GM18873 (cell line): ENCODE measurements around the gene CCR6.

ENCODE experiments used
- ATAC-seq: cut with Tn5 transposase; IDR thresholded peaks from one replicate; pipeline ENCODE4 v1.9.1; 2021; ENCODE audit warnings: mild to moderate bottlenecking, moderate library complexity, moderate number of reproducible peaks; ENCODE audit not compliant: unreplicated experiment, low FRiP score

Gene CCR6

DNA sequence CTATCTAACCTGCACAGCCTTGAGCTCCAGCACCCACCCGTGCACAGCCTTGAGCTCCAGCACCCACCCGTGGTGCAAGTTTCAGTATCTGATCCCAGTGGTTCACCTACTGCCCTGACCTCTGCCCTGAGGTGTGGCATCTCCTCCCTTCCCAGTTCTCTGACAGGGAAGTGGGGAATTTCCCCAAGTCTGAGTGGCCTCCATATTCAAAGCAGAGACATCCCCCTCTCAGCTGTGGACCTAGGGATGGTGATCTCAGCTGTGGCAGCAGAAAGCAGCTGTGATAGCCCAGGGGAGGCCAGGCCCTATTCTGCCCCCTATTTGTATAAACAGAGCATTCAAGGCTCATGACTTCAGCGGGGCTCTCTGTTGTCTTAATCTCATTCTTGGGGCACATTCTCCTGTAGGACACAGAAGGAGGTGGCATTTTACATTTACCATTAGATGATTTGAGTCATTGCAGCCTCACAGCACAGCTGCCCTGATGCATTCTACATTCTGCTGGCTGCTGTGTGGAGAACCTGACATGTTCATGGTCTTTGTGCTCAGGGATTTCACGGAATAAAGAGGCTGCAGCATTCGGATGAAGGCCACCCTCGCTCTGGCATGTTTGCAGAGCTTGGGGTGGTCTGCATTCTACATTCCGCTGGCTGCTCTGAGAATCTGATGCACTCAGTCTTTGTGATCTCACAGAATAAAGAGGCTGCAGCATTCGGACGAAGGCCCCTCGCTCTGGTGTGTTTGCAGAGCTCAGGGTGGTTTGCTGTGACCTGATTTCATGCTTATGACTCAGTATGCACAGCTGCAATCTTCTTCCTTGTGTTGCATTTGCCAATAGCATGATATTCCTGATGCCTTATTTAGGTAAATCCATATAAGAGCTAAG is 17.9 kb downstream of the CCR6 start:
- no peak for ATAC-seq

DNA sequence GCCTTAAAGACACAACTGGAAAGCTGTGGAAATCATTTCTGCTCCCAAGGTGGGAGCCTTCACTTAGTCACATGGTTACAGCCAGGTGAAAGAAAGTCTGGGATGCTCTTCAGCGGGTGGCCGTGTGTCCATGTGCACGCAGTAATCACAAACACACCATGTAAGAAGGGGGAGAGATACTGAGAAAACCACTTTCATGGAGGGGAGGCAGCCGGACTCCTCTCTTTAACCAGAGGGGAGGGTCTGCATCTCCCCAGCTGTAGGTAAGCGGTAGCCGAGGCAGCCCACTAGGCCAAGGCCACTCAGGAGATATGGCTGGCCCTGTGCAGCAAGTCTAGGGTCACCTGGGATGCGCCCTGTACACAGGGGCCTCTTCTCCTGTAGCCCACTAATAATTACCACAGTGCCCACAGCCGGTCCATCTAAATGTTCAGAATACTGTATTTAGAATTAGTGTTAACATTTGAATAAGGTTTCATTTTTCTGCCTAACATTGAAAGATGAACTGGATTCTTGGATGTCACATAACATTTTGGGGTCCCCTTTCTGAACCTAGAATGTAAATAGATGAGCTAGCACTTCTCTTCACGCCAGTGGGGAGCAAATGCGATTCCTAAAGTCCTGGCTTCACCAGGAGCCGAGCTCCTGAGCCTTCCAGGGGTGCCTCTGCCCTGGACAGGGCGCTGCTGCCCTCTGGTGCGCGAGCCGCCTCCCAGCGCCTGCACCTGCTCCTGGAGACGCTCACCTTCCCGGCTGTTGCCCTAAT is 19.0 kb downstream of the CCR6 start:
- ATAC-seq = peak; percentile 62

DNA sequence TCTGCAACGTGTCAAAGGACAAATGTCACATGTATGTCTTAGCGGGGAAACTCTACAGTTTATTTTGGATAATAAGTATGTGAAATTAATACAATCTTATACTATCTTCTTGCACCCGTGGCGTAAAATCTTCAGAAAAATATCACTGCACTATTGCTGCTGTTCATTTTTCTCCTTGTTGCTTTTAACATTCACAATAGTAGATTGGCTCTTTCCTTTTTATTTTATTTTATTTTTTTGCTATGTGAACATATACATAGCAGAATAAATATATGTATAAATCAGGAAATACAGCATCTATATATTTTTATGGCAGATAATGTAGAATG is 19.5 kb downstream of the CCR6 start:
- ATAC-seq = no peak

DNA sequence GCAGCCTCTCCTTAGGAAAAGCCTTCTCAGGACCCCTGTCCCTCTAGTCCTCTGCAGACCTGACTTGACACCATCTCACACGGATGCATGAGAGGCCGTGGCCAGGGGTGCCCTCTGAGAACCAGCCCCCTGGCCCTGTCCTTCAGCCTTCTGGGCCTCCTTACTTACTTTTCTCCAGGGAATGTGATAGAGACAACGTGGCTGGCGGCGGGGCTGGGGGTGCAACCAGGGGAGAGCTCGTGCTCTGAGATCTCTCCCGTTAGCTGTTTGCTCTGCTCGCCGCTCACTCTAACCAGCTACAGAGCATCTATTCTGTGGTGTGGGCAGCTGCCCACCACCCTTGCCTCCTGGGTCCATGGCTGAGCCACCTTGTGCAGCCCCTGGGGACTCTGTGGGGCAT is 20.1 kb downstream of the CCR6 start:
- ATAC-seq = no peak

DNA sequence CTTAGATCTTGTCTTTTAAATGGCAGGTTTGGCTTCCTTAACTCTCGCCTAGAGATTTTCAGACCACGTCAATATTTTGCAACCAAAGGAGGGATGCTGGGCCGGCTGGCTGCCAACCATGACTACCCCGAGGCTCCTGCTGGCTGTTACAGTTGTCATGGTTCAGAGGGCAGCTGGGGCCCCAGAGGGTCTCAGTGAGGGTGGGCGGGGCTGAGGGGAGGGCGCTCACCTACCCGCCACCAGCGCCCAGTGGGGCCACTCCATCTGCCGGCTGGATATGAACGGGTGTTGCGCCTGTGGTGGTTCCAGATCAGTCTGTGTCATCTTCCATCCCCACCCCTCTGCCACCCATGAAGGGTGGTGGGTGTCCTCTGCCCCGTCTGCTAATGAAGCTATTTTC is 22.6 kb downstream of the CCR6 start:
- ATAC-seq = no peak

DNA sequence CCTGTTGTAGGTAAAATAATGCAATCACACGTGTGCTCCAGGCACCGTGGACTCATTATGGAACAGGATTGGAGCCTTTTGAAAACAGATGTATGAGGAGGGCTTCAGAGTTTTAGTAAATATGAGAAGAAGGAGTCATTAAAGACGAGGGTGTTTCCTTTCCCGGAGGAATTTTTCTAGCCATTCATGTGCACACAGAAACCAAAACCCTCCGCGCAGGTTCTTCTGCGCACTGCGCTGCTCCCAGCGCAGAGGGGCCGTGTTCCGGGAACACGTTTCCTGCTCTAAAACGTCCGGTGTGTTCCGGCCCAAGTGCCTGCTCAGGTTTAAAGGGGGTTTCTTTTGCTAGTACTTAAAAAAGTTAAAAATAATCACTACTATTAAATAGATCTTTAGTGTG is 23.2 kb downstream of the CCR6 start:
- ATAC-seq = no peak

DNA sequence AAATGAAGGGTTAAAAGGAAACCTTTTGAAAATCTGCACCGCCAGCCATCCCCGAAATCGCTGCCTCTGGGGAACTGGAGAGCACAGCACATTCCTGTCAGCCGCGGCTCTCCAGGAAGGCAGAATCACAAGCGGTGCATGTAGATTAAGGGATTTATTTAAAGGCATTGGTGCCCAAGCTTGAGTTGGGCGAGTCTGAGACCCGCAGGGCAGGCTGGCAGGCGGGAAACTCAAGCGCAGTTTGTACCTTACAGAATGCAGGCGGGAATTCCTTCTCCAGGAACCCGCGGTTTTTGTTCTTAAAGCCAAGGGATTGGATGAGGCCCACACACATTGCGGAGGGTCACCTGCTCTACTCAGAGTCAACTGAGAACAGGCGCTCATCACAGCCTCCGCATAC is 24.1 kb downstream of the CCR6 start:
- no peak for ATAC-seq

DNA sequence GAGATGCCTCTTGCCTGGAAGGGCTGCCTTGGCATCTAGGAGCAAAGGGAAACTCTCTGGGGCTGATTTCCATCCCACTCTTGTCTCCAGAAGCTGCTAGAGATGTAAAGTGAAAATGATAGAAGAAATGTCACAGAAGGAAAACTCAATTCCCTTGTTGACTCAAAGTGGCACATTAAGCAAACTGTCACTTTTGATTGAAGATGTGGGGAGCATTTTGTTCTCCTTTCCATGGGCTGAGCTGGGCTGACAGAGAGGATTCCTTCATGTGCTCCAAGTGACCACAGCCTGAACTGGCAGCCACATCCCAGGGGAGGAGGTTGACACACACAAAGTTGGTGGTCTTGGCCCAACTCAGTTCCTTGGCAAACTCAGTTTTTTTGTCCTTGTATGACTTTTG is 25.1 kb downstream of the CCR6 start:
- no peak for ATAC-seq

DNA sequence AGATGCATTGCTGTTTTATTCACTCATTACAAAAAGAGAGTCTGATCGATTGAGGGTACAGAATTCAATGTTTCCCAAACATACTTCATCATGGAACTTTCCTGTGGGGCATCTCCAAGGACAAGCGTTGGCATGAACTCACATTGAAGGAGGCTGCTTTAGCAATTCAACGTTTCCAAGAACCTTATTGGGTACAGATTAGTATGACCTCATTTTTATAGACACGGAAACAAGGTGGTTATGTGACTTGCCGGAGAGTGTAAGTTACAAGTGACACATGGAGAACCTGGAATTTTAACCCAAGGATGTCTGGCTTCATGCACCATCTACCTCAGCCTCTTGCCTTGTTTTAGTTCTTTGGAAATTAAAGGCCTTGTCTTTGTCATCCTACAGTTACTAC is 26.1 kb downstream of the CCR6 start:
- ATAC-seq = no peak

DNA sequence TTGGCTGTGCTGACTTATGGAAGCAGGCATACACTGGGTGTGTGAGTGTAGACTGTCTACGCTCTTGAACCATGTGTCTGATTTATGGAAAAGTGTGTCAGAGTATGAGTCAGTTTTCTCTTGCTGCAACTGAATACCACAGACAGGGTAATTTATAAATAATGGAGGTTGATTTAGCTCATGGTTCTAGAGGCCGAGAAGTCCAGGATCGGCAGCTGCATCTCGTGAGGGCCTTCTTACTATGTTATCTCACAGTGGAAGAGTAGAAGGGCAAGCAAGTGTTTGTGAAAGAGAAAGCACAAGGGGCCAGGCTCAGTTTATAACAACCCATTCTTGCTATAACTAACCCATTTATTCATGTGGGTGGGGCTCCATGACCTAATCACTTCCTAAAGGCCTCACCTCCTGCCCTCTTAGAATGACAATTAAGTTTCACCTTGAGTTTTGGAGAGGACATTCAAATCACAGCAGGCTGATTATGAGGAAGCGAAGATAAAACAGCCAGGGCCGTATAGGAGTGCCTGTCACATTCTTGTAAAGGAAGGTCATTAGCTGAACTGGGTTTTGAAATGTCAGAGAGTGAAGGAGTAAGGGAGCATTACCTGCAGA is 28.1 kb downstream of the CCR6 start:
- ATAC-seq = peak; percentile 59

DNA sequence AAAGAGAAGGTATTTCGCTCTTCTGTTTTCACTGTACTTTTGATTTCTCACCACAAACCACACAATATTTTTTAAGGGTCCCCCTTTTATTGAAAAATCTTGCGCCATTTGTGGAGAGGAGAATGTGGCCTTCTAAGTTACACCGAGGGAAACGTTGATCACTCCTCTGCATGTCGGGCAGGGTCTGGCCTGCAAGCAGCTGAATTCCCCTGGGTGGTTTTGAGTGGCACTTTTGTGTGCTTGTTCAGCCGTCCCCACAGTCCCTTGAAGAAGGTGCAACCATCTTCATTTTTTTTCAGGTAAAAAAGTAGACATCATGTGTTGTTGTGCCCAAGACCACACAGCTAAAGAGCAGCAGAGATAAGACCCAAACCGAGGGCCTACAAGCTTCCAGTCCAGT is 28.8 kb downstream of the CCR6 start:
- no peak for ATAC-seq

DNA sequence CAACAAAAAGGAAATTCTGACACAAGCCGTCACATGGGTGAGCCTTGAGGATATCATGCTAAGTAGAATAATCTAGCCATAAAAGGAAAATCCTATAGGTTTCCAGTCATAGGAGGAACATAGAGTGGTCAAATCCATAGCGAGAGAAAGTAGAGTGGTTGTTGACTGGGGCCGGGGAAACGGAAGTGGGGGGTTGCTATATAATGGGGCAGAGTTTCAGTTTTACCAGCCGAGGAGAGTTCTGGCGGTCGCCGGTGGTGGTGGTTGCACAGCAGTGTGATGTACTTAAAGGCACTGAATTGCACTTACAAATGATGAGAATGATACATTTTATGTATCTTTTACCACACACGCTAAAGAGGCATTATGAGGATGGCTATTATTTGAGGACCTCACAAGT is 30.0 kb downstream of the CCR6 start:
- ATAC-seq = no peak

DNA sequence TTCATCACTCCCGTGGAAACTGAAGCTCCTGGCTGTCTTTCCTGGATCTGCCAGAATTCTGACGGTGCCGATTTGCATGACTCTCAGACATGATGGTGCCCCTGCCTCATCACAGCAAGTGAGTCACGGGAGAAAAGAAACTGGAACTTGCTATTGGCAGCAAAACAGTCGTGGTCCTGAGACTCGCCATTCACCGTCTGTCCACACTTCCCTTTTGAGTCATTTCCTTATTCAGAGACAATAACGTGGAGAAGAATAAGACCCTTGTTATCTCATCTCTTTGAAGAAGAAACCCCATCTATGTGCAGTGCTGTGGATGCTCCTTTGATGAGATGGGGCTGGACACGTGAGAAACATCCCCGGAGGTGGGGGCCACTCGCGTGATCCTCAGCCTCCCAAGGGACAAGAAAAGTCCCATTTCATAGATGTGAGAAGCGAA is 30.6 kb downstream of the CCR6 start:
- ATAC-seq = peak; percentile 57

DNA sequence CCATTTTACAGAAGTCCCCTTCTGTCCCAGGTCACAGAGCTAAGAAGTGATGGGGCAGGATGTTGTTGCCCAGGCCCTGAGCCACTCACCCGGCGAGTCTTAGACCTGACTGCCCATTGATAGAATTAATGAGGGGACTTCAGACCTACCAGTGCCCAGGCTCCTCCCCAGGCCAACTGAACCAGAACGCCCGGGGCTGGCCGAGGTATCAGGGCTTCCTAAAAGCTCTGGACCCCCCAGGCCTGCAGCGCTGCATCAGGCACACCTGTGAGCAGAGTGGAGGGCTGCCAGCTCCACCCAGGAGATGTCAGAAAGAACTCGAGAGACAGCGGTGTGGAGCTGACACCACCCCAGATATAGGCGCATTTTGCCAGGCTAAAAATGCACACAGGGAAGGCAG is 31.4 kb downstream of the CCR6 start:
- ATAC-seq = no peak

DNA sequence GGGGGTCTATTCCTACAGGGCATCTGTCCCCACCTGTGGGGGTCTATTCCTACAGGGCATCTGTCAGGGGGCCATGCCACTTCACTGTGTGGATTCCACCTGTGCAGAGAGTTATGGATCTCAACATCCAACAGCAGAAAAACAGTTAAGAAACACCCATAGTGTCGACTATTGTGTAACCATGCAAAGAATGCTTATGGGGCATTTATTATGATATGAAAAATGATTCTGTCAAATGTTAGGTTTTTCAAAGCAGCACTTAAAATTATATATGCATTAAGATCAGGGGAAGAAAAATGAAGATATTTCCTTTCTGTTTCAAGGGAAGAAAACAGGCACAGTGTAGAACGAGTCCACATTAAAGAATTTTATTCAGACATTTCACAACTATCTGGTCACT is 32.0 kb downstream of the CCR6 start:
- ATAC-seq = no peak

DNA sequence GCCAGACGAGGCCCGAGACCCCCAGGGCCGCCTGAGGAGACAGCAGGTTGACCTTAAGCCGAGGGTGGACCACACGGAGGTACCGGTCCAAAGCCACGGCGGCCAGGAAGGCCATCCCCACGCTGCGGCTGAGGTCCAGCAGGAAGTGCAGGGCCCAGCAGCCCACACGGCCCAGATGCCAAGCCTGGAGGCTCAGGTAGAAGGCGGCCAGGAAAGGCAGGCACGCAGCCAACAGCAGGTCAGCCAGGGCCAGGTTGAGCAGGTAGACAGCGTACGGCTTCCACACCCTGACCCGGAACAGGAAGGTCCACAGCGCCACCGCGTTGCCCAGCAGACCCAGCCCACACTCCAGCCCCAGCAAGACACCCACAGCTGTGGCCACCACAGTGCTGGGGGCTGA is 34.5 kb downstream of the CCR6 start:
- ATAC-seq = no peak

DNA sequence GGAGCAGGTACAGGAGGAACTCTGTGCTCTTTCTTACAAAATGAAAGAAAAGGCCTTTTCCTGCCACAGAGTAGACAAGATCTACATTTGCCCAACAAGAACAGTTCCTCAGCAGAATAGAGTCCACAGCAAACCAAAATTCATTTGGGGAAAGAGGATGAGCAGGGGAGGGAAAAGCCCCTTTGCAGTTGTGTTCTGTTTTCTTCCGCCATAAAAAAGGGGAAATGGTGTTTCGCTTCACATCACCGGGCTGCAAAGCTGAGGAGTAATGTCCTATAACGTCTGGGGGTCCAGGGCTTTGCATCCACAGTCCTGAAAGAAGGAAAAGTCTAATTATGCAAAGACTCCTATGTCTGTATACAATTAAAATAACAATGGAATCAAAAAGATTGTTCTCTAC is 35.0 kb downstream of the CCR6 start, which contains the start of gene GPR31:
Gene GPR31, minus strand, starts transcription at position 118 of the 400 bp plus-strand sequence. CDS start 149 bp downstream, outside the sequence.
- ATAC-seq = no peak

DNA sequence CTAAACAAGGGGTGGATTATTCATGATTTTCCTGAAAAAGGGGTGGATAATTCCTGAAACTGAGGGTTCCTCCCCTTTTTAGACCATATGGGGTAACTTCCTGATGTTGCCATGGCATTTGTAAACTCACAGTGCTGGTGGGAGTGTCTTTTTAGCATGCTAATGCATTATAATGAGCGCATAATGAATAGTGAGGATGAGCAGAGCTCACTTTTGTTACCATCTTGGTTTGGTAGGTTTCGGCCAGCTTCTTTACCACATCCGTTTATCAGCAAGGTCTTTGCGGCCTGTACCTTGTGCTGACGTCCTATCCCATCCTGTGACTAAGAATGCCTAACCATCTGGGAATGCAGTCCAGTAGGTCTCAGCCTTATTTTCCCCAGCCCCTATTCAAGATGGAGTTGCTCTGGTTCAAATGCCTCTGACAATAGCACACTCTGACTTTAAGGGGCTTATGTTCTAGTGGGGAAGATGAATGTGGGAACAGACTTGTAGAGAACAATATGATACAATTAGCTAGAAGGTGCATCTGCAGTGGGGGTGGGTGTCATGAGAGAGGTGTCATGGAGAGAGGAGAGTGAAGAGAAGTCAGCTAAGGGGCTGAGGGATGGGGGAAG is 39.1 kb downstream of the CCR6 start:
- ATAC-seq = no peak

DNA sequence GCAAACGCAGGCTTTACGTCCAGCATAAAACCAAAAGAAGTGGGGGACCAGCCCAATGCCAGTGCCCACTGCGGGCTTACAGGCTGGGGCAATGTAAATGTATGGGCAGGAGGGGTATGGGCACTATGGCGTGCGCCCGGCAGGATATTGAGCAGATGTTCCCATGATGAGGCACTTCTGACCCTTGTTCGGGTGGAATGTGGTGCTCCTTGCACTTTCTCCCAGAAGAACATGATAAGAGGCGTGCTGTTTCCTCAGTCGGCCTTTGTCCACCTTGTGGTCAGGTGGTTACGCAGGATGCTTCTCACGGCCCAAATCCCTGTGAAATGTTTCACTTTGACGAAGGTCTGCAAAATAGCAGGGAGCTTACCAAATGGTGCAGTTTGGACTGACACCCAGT is 39.7 kb downstream of the CCR6 start:
- no peak for ATAC-seq

DNA sequence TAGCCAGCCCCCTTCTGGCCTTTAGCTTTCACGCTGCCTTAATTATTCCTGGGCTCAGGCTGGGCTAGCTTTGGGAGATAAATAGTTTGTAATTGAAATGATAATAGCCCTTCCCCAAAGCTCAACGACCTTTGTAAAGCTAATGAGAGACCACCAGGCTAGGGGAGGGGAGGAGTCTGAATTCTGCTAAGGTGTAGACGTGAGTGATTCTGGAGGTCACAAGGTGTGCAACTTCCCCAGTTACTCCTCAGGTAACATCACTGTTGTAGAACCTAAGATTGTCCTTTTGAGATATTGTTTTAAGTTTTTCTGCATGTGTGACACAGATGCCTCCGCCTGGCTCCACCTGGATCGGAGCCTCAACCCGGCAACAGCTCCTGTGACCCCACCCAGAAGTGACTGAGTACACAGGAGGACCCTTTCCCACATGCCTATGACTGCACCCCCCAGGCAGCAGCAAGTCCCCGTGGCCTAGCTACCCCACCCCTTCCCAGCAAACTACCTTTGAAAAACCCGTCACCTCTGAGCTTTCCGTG is 40.6 kb downstream of the CCR6 start:
- no peak for ATAC-seq

DNA sequence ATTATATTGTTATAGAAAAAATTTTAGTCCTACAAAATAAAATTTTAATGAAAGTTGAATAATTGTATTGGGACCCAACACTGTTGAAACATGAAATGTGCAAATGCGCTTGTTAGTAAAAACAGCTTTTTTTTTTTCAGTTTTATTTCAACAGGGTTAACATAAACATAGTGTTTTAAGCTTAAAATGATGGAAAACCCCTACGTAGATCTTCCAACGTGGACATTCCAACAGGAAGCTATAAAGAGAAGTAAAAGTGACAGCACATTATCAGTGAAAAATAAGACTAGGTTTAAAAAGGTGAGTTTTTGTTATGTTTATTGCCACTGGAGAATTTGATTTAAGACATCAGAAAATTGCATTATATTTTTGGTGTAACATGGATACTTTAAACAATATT is 41.4 kb downstream of the CCR6 start:
- no peak for ATAC-seq
